CD4-positive, alpha-beta T cell (primary cell): ENCODE data around the gene BCAR1. TPM values are rescaled to one million over a fixed set of nuclear protein-coding genes. Genes with fewer than 3 reads are reported as not detected.

ENCODE experiments used
- ATAC-seq: fragments of 200-7000 bp; cut with Tn5 transposase; one replicate; pipeline ENCODE4 v1.10.0; 2022; ENCODE audit warnings: mild to moderate bottlenecking; ENCODE audit not compliant: poor library complexity
- CTCF ChIA-PET: fragments of 350-600 bp; sonication (Branson Sonifier 250); formaldehyde crosslinking; loops from one replicate; lab custom pipeline; 2021; ENCODE audit warnings: antibody characterized with exemption, inconsistent platforms; lab: Charles Lee
- POLR2A ChIA-PET: fragments of 350-600 bp; sonication (Branson Sonifier 250); formaldehyde crosslinking; loops from one replicate; lab custom pipeline; 2021; ENCODE audit warnings: antibody characterized with exemption, inconsistent platforms; lab: Charles Lee
- DNase-seq, 14 experiments: peaks; one replicate each; pipeline ENCODE4 v3.0.0-alpha.2; 2013 to 2020; ENCODE audit warnings: mixed read lengths in 2 of 14
- H3K27ac ChIP-seq, 2 donors: one replicate each; pipeline versions ENCODE4 v1.5.1 to v1.7.0; 2013; ENCODE audit warnings: low read length in 2 of 2, low read depth in 1 of 2, mild to moderate bottlenecking in 1 of 2
- H3K27me3 ChIP-seq, 2 experiments: 1 replicate in 1 of 2; 2 replicates in 1 of 2; pipeline versions ENCODE4 v1.6.1 to v1.7.0; 2013; ENCODE audit warnings: low read length in 2 of 2, control low read depth in 1 of 2, mild to moderate bottlenecking in 1 of 2, moderate library complexity in 1 of 2; ENCODE audit not compliant: insufficient read depth in 2 of 2, control insufficient read depth in 1 of 2
- H3K36me3 ChIP-seq: one replicate; pipeline ENCODE4 v1.6.1; 2013; ENCODE audit warnings: low read length, control low read depth; ENCODE audit not compliant: insufficient read depth
- H3K4me1 ChIP-seq: one replicate; pipeline ENCODE4 v1.6.1; 2013; ENCODE audit warnings: low read length, control low read depth; ENCODE audit not compliant: insufficient read depth
- H3K4me3 ChIP-seq: one replicate; pipeline ENCODE4 v1.5.1; 2013; ENCODE audit warnings: mild to moderate bottlenecking, low read length, moderate library complexity
- H3K9me3 ChIP-seq, 2 experiments: 1 replicate in 1 of 2; 2 replicates in 1 of 2; pipeline versions ENCODE4 v1.6.1 to v1.7.0; 2013; ENCODE audit warnings: low read length in 2 of 2, mild to moderate bottlenecking in 2 of 2, control low read depth in 1 of 2, moderate library complexity in 1 of 2; ENCODE audit not compliant: control insufficient read depth in 1 of 2, insufficient read depth in 1 of 2
- H3K27ac Mint-ChIP-seq: one replicate; pipeline ENCODE4 v1.8.0; 2020; ENCODE audit warnings: mixed read lengths
- H3K27me3 Mint-ChIP-seq: one replicate; pipeline ENCODE4 v1.8.0; 2021; ENCODE audit warnings: mixed read lengths
- H3K36me3 Mint-ChIP-seq: one replicate; pipeline ENCODE4 v1.8.0; 2021; ENCODE audit warnings: low read depth, mixed read lengths
- H3K4me1 Mint-ChIP-seq: one replicate; pipeline ENCODE4 v1.8.0; 2021; ENCODE audit warnings: low read depth, mixed read lengths
- H3K4me3 Mint-ChIP-seq: one replicate; pipeline ENCODE4 v1.8.0; 2020; ENCODE audit warnings: mild to moderate bottlenecking, mixed read lengths
- H3K9me3 Mint-ChIP-seq: one replicate; pipeline ENCODE4 v1.8.0; 2020; ENCODE audit warnings: mixed read lengths
- intact Hi-C, 2 experiments: fragments of 100-400 bp; cut with DNase I in 1 of 2; cut with micrococcal nuclease in 1 of 2; formaldehyde crosslinking; loops; one replicate each; pipeline versions ENCODE4 v1.15.1 to v1.9.0; 2023 to 2025; cut with DNase I, micrococcal nuclease
- polyA plus RNA-seq, 2 donors: library from polyadenylated mRNA; unstranded; fragments of 120-200 nt; gene quantifications; one replicate each; pipeline ENCODE4 v1.2.1, GENCODE V29; 2013
- total RNA-seq, 174 experiments: library from RNA in 2 of 174; stranded (reverse) in 2 of 174; gene quantifications; one replicate each; pipeline ENCODE4 v1.2.3 and lab custom pipeline; 2021 to 2026
- TF ChIP-seq, protein P1 (sequence below): fragments of 200-600 bp; IDR thresholded peaks from one replicate; pipeline ENCODE4 v1.8.0; 2022; ENCODE audit warnings: antibody characterized with exemption, mild to moderate bottlenecking

BCAR1 gene
- under 1 TPM; 0.08 to 0.17 TPM for total RNA-seq
- polyA plus RNA-seq (2013, experiment 1 of 2): 0.18 TPM
- 1.5 TPM for polyA plus RNA-seq (2013, experiment 2 of 2)
- 0 to 2.9 (median 0.11) reads per million in 172 experiments for total RNA-seq (lab: John Stamatoyannopoulos, UW)

DNA sequence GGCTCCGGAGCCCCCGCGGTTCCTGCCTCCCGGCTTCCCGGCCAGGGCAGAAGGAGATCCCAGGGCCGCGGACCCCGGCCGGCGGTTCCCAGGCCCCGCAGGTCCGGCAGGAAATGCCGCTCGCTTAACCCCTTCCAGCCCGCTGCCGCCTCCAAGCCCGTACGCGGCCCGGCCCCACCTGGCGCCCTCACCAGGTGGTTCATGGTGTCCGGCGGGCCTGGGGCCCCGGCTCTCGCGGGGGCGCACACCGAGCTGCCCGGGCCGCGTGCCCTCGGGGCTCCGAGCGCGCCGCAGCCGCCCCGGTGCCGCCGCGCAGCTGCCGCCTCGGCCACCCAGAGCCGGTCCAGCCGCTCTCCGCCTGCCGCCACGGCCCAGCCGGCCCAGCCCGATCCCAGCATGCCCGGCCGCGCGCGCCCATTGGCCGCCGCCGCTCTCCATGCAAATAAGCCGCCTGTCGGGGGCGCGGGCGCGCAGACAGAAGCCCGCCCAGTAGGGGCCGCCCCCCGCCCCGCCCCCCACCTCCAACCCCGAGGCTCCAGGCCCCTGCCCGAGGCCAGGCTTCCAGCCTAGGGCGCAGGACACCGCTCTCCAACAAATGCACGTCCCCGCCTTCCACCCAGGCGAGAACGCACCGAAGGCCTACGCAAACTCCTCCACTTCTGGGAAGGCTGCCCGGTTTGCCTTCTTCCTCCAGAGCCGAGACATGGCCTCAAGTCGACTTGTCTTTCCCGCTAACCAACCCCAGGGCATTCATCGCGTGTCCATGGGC is at the start of gene BCAR1:
TSS of gene BCAR1 (minus strand) at position 345 of the 769 bp plus-strand sequence. CDS start at position 203, 142 bp downstream.
- Histone ChIP-seq H3K4me3 (peak within 1 kb of the TSS; percentile 10), H3K36me3 (no peaks in the 10 kb centered on the region), H3K4me1 (peaks cover 13% of the 10 kb centered on the region), H3K27ac (no peak within 1 kb of the TSS), H3K9me3 (peaks cover 0 to 27% of the 10 kb centered on the region in 2 experiments), H3K27me3 (peaks cover 44 to 59% of the 10 kb centered on the region in 2 experiments)
- no peaks in the 10 kb centered on the region for H3K36me3 Mint-ChIP-seq
- CTCF ChIA-PET: no interaction called here
- H3K27me3 Mint-ChIP-seq: peaks cover 40% of the 10 kb centered on the region
- intact Hi-C loops: no loop called here
- peak within 1 kb of the TSS; percentile 82 for H3K4me3 Mint-ChIP-seq
- ATAC-seq (peak; percentile 34), DNase-seq (peak in 4 of 14 experiments; percentile 9 to 34 (median 23))
- POLR2A ChIA-PET: no interaction called here
- peaks cover 5% of the 10 kb centered on the region for H3K4me1 Mint-ChIP-seq
- H3K9me3 Mint-ChIP-seq: no peaks in the 10 kb centered on the region
- TF ChIP-seq, protein P1, sequence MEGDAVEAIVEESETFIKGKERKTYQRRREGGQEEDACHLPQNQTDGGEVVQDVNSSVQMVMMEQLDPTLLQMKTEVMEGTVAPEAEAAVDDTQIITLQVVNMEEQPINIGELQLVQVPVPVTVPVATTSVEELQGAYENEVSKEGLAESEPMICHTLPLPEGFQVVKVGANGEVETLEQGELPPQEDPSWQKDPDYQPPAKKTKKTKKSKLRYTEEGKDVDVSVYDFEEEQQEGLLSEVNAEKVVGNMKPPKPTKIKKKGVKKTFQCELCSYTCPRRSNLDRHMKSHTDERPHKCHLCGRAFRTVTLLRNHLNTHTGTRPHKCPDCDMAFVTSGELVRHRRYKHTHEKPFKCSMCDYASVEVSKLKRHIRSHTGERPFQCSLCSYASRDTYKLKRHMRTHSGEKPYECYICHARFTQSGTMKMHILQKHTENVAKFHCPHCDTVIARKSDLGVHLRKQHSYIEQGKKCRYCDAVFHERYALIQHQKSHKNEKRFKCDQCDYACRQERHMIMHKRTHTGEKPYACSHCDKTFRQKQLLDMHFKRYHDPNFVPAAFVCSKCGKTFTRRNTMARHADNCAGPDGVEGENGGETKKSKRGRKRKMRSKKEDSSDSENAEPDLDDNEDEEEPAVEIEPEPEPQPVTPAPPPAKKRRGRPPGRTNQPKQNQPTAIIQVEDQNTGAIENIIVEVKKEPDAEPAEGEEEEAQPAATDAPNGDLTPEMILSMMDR: no peak
- no peak within 1 kb of the TSS for H3K27ac Mint-ChIP-seq

DNA sequence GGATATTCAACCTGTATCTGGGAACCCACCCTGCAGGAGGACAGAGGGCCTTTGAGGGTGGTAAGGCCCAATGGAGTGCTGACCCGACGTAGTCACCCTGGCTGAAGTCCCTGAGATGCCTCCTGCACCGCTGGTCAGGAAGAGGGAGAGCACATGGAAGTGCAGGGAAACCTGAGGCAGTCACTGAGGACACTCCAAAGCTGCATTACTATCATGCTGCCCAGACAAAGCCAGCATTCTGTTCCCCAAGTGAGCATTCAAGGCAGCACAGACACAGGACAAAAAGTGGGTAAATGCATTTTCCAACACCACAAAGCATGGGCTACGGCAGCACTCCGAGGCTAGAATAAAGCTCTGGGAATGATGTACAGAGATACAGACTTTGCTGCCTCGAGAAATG is 46.8 kb upstream of the BCAR1 start:
- intact Hi-C loops: no loop called here
- no peaks in the 10 kb centered on the region for H3K9me3 ChIP-seq
- H3K36me3 ChIP-seq: peaks cover 57% of the 10 kb centered on the region
- ChIA-PET CTCF (no interaction called here), POLR2A (no interaction called here)
- H3K27me3 Mint-ChIP-seq: no peaks in the 10 kb centered on the region
- ATAC-seq (no peak), DNase-seq (no peak)
- H3K4me1 ChIP-seq: no peaks in the 10 kb centered on the region
- no peak overlapping the region for H3K4me3 ChIP-seq
- H3K4me3 Mint-ChIP-seq: no peak overlapping the region
- TF ChIP-seq, protein P1: no peak
- H3K9me3 Mint-ChIP-seq: no peaks in the 10 kb centered on the region
- H3K27ac Mint-ChIP-seq: no peak overlapping the region
- no peaks in the 10 kb centered on the region for H3K4me1 Mint-ChIP-seq
- peaks cover 83% of the 10 kb centered on the region for H3K36me3 Mint-ChIP-seq
- no peaks in the 10 kb centered on the region for H3K27me3 ChIP-seq
- no peak overlapping the region for H3K27ac ChIP-seq

DNA sequence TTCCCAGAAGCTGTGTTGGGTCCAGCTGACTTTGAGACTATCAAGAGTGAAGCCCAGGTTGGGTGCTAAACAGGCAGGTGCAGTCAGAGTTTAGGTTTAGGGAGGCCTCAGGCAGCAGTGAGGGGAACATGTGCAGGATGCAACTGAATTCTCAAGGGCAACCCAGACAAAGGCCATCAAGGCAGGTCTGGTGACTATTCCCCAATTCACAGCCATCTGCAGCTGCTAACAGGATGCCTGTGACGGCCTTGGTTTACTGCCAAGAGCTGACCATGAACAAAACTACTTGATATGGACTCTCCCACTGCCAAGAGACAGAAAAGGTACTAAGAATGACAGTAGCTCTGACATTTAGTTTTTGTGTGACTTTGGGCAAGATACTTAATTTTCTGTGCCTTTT is 45.2 kb upstream of the BCAR1 start:
- ATAC-seq (no peak), DNase-seq (no peak)
- Mint-ChIP-seq H3K9me3 (no peaks in the 10 kb centered on the region), H3K4me3 (no peak overlapping the region), H3K4me1 (no peaks in the 10 kb centered on the region), H3K27me3 (no peaks in the 10 kb centered on the region), H3K36me3 (peaks cover 90% of the 10 kb centered on the region), H3K27ac (no peak overlapping the region)
- Histone ChIP-seq H3K4me1 (no peaks in the 10 kb centered on the region), H3K36me3 (peaks cover 56% of the 10 kb centered on the region), H3K27me3 (no peaks in the 10 kb centered on the region), H3K27ac (no peak overlapping the region), H3K4me3 (no peak overlapping the region), H3K9me3 (no peaks in the 10 kb centered on the region)
- ChIA-PET POLR2A (interaction anchor here (0.6 kb wide), 1 partner anchor 32 kb away, joined by 3 read pairs; no protein-coding TSS in a partner anchor), CTCF (no interaction called here)
- TF ChIP-seq, protein P1: no peak
- intact Hi-C loops: no loop called here
